Measurements from ENCODE around the gene MED19. TPM values are rescaled to one million over a fixed set of nuclear protein-coding genes. Genes with fewer than 3 reads are reported as not detected.

The MED19 gene
- total RNA-seq, 4 donors from 2014 or later, result 5.8 to 26.1 (median 11.8) TPM

DNA sequence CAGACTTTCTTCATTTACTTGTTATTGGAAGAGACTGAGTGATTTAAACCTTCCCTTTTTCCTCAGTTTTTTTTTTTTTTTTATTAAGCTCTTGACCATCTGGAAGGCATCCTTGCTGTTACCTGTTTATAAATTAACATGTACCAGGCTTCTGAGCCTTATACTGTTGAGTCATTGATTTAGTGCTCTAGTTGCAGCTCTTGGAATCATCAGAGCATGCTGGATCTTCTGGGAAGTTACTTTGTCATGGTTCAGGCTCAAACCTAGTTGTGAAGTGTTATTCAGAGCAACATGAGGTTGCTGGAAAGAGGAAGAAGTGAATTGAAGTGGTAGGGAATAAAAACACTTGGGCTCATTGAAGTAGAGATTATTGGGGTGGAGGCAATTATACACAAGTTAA is 37.8 kb downstream of the MED19 start:
- Histone ChIP-seq H3K4me3 (no peak overlapping the region), H3K27me3 (no peaks in the 10 kb centered on the region), H3K36me3 (peaks cover 29 to 54% (median 49%) of the 10 kb centered on the region in 4 donors), H3K27ac (replicated peaks in 1 of 4) (no peak overlapping the region), H3K4me1 (peaks cover 20 to 60% (median 43%) of the 10 kb centered on the region in 4 donors), H3K9me3 (no peaks in the 10 kb centered on the region)
- no peak for DNase-seq (ENCODE audit: extremely low spot score)
- intact Hi-C loops (cut with DNase I), result no loop called here
- no peak for TF ChIP-seq POLR2A (IDR thresholded peaks at IDR 0.05; ENCODE audit: low read depth)
- no peak for TF ChIP-seq POLR2AphosphoS5 (IDR thresholded peaks at IDR 0.05)
- no peak for TF ChIP-seq EP300 (IDR thresholded peaks at IDR 0.05)
- no peak for TF ChIP-seq CTCF (IDR thresholded peaks at IDR 0.05)

- intact Hi-C loops (cut with DNase I), result loop anchor here (10.0 kb wide), 2 partner anchors 344 to 916 kb away; partner anchors contain the start of gene TNKS1BP1
- Histone ChIP-seq H3K4me3 (peak overlapping the region; percentile 93 to 96 (median 94)), H3K27ac (replicated peaks in 1 of 4) (peak overlapping the region; percentile 97 to 99 (median 98)), H3K4me1 (peaks cover 28 to 43% (median 37%) of the 10 kb centered on the region in 4 donors), H3K27me3 (no peaks in the 10 kb centered on the region), H3K9me3 (no peaks in the 10 kb centered on the region), H3K36me3 (peaks cover 15 to 20% (median 16%) of the 10 kb centered on the region in 4 donors)
- TF ChIP-seq CTCF (IDR thresholded peaks at IDR 0.05) (no peak), POLR2A (IDR thresholded peaks at IDR 0.05; ENCODE audit: low read depth) (no peak), POLR2AphosphoS5 (IDR thresholded peaks at IDR 0.05) (no peak), EP300 (IDR thresholded peaks at IDR 0.05) (no peak)
- 1% methylated on average over 11 of the region's 31 CpGs for WGBS
- no peak for DNase-seq (ENCODE audit: extremely low spot score)
Observed at GRCh38 chr11:57668434-57668782, 43.6 kb downstream of the MED19 start.

- 1% methylated on average over 19 of the region's 96 CpGs for WGBS
- peak; percentile 100 for DNase-seq (ENCODE audit: extremely low spot score)
- no peaks in the 10 kb centered on the region for H3K27me3 ChIP-seq
- H3K27ac ChIP-seq (replicated peaks in 1 of 4), result peak within 1 kb of the TSS; percentile 97 to 99 (median 98)
- H3K9me3 ChIP-seq, result no peaks in the 10 kb centered on the region
- peaks cover 28 to 43% (median 35%) of the 10 kb centered on the region in 4 donors for H3K4me1 ChIP-seq
- intact Hi-C loops (cut with DNase I), result loop anchor here (10.0 kb wide), 2 partner anchors 343 to 917 kb away; partner anchors contain the start of gene TNKS1BP1
- peak within 1 kb of the TSS; percentile 93 to 96 (median 94) for H3K4me3 ChIP-seq
- peaks cover 11 to 15% (median 14%) of the 10 kb centered on the region in 4 donors for H3K36me3 ChIP-seq
- TF ChIP-seq POLR2AphosphoS5 (IDR thresholded peaks at IDR 0.05) (peak; percentile 76 to 78), CTCF (IDR thresholded peaks at IDR 0.05) (peak; percentile 51 to 56 (median 52)), POLR2A (IDR thresholded peaks at IDR 0.05; ENCODE audit: low read depth) (peak; percentile 30), EP300 (IDR thresholded peaks at IDR 0.05) (no peak)
Observed at GRCh38 chr11:57667736-57668433, 44.1 kb downstream of the MED19 start, which contains the start of gene ZDHHC5. Gene ZDHHC5 (plus strand): TSS chr11:57668114. CDS start chr11:57673091, 4,977 bp downstream.

- intact Hi-C loops (cut with DNase I), result loop anchor here (10.0 kb wide), 2 partner anchors 342 to 918 kb away; partner anchors contain the start of gene TNKS1BP1
- peak; percentile 99 for DNase-seq (ENCODE audit: extremely low spot score)
- WGBS, result 0% methylated on average over 24 of the region's 29 CpGs
Observed at GRCh38 chr11:57667117-57667735, 44.8 kb downstream of the MED19 start.

More at GRCh38 chr11:57667117-57667735, 44.8 kb downstream of the MED19 start:
- peaks cover 4 to 15% (median 13%) of the 10 kb centered on the region in 4 donors for H3K36me3 ChIP-seq
- peaks cover 28 to 43% (median 33%) of the 10 kb centered on the region in 4 donors for H3K4me1 ChIP-seq
- H3K9me3 ChIP-seq, result no peaks in the 10 kb centered on the region
- no peaks in the 10 kb centered on the region for H3K27me3 ChIP-seq
- H3K4me3 ChIP-seq, result peak overlapping the region; percentile 93 to 96 (median 94)
- TF ChIP-seq POLR2A (IDR thresholded peaks at IDR 0.05; ENCODE audit: low read depth), result no peak
- TF ChIP-seq POLR2AphosphoS5 (IDR thresholded peaks at IDR 0.05), result peak; percentile 15 to 54
- no peak for TF ChIP-seq EP300 (IDR thresholded peaks at IDR 0.05)
- TF ChIP-seq CTCF (IDR thresholded peaks at IDR 0.05), result peak in 1 of 3 experiments; percentile 10
- H3K27ac ChIP-seq (replicated peaks in 1 of 4), result peak overlapping the region; percentile 97 to 99 (median 98)

Measured in esophagus muscularis mucosa (tissue), 4 donors.